ENCODE measurements around the gene PIGP.
"Not testable (repeated sequence)": the region's sequence is repeated elsewhere in the genome, so short reads cannot be mapped to it uniquely, and the experiment has no call there.

Gene PIGP

DNA sequence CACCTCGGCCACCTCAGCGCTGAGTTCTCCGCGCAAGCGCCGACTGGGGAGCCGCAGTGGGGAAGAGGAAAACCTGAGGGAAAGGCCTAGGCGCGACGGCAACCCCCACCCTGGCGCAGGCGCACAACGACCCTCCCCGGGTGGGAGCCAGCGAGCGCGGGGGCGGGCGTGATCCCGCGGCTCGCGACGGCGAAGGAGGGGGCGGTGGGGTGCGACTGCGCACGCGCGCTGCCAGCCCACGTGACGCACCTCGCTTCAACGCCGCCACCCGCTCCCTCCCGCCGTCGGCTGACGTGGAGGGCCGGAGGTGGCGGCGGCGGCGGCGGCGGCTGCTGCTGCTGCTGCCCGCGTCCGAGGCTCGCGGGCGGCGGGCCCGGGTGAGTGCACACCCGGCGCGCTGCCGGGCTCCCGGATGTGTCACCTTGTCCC, at the start of gene PIGP, which contains the start of gene TTC3:
TSS of gene PIGP (minus strand) at position 84 of the 429 bp plus-strand sequence. CDS start 556 bp downstream, outside the sequence.
TSS of gene TTC3 (plus strand) at position 267 of the 429 bp plus-strand sequence. CDS start 14,004 bp downstream, outside the sequence.
- peak; percentile 94 for DNase-seq

DNA sequence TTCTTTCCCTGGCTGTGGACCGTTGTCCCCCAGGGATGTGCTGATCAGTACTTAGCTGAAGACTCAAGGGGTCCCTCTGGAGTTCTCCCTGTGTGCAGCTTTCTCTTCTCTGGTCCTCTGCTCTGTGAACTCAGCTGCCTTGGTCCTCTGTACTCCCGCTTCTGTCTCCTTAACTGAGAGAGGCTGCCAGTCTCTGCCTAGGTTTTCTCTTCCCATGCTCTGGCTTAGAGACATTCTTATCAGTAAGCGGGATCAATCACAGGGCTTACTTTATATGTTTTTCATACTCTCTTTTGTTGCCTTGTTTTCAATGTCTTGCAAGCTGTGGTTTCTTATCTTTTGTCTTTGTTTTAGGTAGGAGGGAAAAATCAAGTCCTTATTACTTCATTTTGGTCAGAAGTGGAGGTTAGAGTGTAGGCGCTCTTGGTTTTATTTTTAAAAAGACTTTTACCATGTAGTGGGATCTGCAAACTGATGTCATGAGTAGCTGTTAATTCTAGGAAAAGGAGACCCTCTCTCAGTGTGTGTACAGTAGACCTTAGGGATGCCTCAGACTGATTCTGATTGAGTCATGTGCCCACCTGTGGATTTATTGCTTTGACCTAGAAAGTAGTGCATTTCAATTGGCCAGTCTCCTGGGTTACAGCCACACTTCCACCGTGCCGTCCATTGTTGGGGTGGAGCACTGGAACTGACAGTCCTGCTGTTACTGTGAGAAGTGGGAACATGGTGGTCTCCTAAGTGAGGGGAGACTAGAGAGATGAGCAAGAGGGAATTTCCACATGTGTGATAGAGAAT, 46.7 kb upstream of the PIGP start:
- DNase-seq: no peak

DNA sequence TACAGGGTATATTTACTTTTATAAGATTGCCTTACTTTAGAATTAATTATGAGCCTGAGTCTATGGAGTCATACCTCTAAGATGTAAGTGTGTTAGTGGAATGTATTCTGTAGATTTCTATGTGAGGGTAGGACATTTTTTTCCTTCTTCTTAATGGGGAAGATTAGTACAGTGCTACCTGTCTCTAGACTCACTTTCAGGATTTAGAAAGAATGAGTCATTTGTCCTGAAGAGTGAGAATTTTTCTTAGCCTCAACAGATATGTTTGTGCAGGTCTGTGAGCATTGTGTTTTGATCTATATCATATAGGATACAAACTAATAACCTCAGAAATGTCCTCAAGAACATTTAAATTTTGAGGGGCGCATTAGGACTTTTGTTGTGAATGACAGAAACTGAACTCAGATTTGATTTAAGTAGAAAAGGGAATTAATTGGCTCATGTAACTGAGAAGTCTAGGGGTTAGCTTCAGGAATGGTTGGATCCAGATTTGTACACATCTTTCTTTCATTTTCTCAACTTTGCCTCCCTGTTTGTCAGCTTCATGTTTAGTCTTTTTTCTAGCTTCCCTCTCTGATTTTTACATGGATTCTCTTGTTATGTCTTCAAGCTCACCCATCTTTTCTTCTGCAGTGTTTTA, 45.4 kb upstream of the PIGP start:
- DNase-seq: no peak

- DNase-seq: no peak
Measured at GRCh38 chr21:37117204-37117603, 44.3 kb upstream of the PIGP start.

GRCh38 chr21:37116459-37116858, 43.6 kb upstream of the PIGP start:
- not testable (repeated sequence) for DNase-seq

DNA sequence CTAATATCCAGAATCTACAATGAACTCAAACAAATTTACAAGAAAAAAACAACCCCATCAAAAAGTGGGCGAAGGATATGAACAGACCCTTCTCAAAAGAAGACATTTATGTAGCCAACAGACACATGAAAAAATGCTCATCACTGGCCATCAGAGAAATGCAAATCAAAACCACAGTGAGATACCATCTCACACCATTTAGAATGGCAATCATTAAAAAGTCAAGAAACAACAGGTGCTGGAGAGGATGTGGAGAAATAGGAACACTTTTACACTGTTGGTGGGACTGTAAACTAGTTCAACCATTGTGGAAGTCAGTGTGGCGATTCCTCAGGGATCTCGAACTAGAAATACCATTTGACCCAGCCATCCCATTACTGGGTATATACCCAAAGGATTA, 41.4 kb upstream of the PIGP start:
- DNase-seq: not testable (repeated sequence)

DNA sequence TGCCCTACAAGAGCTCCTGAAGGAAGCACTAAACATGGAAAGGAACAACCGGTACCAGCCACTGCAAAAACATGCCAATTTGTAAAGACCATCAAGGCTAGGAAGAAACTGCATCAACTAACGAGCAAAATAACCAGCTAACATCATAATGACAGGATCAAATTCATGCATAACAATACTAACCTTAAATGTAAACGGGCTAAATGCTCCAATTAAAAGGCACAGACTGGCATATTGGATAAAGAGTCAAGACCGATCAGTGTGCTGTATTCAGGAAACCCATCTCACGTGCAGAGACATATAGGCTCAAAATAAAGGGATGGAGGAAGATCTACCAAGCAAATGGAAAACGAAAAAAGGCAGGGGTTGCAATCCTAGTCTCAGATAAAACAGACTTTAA, 38.2 kb upstream of the PIGP start:
- DNase-seq: not testable (repeated sequence)

GRCh38 chr21:37106998-37107397, 34.1 kb upstream of the PIGP start:
- DNase-seq: no peak

DNA sequence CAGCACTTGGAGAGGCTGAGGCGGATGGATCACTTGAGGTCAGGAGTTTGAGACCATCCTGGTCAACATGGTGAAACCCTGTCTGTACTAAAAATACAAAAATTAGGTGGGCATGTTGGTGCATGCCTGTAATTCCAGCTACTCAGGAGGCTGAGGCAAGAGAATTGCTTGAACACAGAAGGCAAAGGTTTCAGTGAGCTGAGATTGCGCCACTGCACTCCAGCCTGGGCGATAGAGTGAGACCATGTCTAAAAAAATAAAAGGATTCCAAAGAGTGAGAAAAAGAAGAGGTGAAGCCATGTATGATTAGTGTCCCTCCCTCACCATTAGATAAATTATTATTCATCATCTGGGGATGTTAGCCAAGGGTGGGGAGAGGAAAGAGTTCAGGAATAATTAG, 29.9 kb upstream of the PIGP start:
- not testable (repeated sequence) for DNase-seq

DNA sequence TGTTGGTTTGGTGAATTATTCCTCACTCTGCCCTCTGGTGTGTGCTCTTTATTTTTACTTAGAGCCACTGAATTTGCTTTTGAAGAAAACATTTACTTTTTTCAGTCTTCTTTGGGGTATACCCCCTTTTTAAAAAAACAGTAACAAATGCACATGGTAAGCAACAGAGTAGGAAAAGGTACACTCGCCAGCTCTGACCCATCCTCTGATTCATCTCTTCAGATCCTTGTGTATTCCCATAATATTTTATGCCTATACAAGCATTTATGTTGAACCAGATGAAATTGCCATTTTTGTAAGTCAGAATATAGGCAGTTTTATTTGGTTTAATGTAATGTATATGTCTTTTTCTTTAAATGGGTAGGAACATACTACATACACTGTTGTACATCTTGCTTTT, 28.5 kb upstream of the PIGP start:
- DNase-seq: no peak

DNA sequence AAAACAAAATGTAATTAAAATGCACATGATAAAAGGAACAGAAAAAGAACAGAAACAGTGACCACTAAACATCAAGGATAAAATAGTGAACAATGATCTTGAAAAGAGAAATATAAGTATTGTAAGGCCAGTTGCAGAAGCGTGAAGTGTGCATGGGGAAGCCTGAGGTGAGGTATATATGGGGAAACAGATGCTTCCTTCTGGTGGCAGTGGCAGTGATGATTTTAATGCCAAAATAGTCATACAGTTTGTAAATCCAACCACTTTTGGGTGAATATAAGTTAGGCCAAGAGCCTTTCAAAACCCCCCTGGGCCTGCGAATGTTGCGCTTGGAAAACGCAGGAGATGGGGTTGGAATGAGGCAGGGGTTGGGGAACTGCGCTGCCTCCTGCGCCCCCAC, 27.4 kb upstream of the PIGP start:
- no peak for DNase-seq

DNA sequence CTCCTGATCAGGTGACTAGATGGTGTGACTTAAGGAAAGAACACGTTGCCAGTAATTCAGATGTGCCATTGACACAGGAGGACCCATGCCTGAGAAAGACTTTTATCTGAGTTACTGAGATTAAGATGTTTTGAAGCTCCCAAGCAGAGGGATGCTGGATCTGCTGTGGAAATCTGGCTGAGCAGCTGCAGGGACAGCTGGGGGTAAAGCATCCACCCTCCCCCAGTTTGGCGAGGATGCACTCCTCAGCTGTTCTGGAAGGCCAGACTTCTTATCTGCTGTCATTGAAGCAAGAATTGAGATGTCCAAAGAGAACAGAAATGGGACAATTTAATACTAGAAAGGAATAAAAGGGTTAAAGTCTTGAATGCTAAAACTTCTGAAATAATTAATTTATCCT, 25.9 kb upstream of the PIGP start:
- DNase-seq: no peak

- DNase-seq: no peak
Measured at GRCh38 chr21:37095821-37096220, 22.9 kb upstream of the PIGP start.

GRCh38 chr21:37093977-37094376, 21.1 kb upstream of the PIGP start:
- no peak for DNase-seq

DNA sequence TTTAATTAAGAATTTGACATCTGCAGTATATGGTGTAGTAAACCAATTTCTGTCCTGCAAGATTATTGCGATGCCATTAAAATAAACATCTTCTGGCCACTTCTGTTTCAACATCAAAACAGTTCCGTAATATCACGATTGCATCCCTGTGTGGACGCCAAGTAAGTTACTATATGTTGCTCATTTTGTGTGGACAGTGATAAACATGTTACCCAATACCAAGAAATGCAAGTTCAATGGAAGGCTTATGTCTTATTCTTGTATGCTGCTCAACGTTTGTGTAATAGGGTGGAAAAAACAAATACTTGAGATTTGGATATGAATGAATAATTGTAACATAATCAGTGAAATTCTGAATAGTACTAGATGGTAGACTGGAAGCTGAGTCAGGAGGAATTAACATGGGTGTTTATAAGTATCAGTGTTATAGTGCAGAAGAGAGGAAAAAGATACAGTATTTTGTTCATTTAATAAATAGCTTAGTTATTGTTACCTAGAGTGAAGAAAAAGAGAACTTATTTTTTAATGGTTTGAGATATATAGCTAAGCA, 15.4 kb upstream of the PIGP start:
- DNase-seq: no peak

DNA sequence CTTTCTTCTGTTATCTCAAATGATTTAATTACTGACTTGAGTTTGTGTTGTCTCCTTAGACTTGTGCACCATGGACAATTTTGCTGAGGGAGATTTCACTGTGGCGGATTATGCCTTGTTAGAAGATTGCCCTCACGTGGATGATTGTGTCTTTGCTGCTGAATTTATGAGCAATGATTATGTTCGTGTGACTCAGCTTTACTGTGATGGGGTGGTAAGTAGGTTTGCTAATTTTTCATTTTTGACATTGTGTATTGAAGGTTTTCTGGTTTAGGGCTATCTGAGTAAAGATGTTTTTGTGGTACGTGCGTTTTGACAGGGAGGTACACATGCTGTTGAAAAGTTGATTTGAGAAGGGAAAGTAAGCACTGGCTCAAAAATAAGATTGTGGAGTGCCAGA, 14.3 kb upstream of the PIGP start:
- DNase-seq: no peak

DNA sequence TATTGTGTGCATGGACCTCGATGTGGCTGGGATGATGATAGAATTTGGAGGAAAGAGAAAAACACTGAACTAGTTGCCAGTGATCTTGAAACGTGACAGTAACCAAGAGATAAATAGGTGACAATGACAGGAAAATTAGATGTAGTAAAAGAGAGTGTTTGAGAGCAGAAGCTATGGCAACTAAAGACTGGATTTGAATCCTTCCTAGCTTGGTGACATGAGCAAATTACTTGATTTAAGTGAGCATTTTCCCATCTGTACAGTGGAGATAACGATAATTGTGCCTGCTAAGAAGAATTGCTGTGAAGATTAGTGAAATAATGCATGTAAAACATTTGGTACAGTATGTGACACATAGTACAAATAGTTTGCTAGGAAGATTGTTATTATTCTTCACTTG, 12.9 kb upstream of the PIGP start:
- DNase-seq: no peak

GRCh38 chr21:37082856-37083528, 10.1 kb upstream of the PIGP start:
- no peak for DNase-seq

GRCh38 chr21:37082375-37082774, 9.5 kb upstream of the PIGP start:
- no peak for DNase-seq

GRCh38 chr21:37079211-37079824, 6.4 kb upstream of the PIGP start:
- DNase-seq: no peak

DNA sequence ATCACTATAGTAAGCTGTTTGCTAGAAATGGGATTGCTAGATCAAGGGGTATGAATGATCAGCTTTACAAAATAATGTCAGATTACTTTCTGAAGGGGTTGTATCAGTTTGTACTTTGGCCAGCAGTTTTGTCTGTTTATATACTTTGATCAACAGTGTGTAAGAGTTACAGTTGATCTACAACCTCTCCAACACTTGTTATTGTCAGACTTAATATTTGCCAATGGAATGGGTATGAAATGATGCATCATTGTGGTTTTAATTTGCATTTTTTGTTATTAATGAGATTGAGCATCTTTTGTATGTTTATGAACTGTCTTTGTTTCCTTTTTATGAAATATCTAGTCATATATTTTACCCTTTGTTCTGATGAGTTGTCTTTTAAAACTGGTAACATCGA, 4.5 kb upstream of the PIGP start:
- DNase-seq: no peak

DNA sequence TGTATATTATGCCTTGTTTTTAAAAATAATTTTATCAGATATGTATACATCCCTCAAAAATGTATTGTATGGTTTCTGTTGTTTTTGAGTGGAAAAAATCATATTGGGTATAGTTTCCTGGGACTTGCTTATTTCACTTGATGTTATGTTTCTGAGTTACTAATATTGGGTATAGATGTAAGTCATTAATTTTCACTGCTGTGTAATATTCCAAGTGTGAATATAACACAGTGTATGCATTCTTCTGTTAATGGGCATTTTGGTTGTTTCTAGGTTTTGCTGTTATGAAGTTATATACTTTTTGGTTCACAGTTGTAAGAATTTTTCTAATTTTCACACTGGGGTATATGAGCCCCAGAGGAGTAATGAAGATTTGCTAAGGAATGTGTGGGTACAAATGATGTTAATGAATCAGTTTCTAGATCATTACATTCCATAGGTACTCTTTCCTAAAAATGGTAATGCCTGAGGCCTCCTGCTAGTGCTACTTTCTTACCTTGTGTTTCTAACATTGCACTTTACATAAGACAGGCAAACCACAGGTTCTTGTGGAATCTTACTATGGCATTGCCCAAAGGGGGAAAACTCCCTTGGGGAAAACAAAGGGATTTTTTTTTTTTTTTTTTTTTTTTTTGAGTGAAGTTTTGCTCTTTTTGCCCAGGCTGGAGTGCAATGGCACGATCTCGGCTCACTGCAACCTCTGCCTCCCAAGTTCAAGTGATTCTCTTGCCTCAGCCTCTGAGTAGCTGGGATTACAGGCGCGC, 3.4 kb upstream of the PIGP start:
- DNase-seq: no peak

All from stimulated activated CD4-positive, alpha-beta T cell treated with anti-CD3 and anti-CD28 coated beads, Interleukin-1b, Interleukin-23, amount 100 ng/mL, for 48 hours (primary cell).